ENCODE measurements around the gene BTN1A1. TPM values are rescaled to one million over a fixed set of nuclear protein-coding genes. Genes with fewer than 3 reads are reported as not detected.
A peak's percentile ranks its signal among the peaks of the same experiment; 100 is the strongest.
"Not testable (repeated sequence)": the region's sequence is repeated elsewhere in the genome, so short reads cannot be mapped to it uniquely, and the experiment has no call there.

The BTN1A1 gene
- total RNA-seq, 2 donors from 2014 or later: 0.10 TPM; not detected in 1

DNA sequence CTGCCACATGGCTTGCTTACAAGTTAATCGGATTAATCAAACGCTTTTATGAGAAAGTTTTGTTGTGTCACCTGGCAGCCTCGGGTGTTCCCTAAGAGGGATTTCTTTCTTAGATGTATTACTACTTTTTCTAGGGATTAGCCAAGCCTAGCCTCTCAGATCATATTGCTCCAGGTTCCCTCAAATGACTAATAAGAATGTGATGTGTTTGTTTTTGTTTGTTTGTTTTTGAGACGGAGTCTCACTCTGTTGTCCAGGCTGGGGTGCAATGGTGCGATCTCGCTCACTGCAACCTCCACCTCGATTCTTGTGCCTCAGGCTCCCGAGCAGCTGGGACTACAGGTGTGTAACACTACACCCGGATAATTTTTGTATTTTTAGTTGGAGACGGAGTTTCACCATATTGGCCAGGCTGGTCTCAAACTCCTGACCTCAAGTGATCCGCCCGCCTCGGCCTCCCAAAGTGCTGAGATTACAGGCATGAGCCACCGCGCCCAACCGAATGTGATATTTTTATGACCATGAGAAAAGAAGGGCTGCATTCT lies 39.0 kb downstream of the BTN1A1 start:
- no peaks in the 10 kb centered on the region for H3K9me3 ChIP-seq (ENCODE audit: control insufficient read depth, low read length, poor library complexity, severe bottlenecking)
- Mint-ChIP-seq H3K27ac (peak overlapping the region; percentile 91), H3K4me3 (peak overlapping the region; percentile 76), H3K27me3 (no peaks in the 10 kb centered on the region), H3K36me3 (ENCODE audit: low read depth) (peaks cover 8% of the 10 kb centered on the region), H3K4me1 (peaks cover 41% of the 10 kb centered on the region)
- DNase-seq: no peak
- no peak for ATAC-seq

DNA sequence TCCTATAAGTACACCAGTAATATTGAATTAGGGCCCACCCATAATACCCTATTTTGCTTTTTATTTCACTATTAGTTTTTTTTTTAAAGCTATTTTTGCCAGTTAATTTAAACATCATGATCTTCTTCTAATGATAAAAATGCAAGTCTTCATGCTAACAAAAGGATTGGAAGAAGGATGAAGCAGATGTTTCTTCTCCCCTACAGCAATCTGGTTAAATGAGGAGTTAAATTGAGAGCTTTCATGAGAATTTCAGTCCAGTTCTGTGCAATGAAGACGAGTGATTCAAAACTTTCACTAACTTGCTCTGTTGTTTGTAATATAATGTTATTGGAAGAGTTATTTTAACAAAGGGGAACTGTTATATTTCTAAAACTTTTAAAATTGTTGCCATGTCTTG lies 41.5 kb downstream of the BTN1A1 start:
- ATAC-seq: no peak
- H3K9me3 ChIP-seq (ENCODE audit: control insufficient read depth, low read length, poor library complexity, severe bottlenecking): no peaks in the 10 kb centered on the region
- H3K36me3 Mint-ChIP-seq (ENCODE audit: low read depth): peaks cover 10% of the 10 kb centered on the region
- H3K27me3 Mint-ChIP-seq: no peaks in the 10 kb centered on the region
- DNase-seq: no peak
- no peak overlapping the region for H3K27ac Mint-ChIP-seq
- no peak overlapping the region for H3K4me3 Mint-ChIP-seq
- H3K4me1 Mint-ChIP-seq: peaks cover 42% of the 10 kb centered on the region

DNA sequence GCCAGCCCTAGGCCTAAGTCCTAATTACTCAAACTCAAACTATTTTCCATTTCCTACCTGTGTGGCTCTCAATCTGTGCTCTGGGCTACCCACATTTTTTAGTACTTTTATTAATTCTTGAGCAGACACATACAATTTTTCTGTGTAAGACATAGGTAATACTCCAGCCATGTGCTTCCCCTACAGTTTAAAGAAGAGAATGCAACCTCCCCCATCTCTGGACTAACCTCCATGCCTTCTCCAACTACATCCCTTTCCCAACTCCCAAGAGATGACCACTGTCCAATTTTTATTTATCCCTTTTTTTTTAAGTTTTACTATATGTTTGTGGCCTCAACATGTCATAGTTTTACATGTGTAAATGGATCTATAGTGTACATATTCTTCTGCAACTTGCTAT lies 43.9 kb downstream of the BTN1A1 start:
- H3K27ac Mint-ChIP-seq: no peak overlapping the region
- peaks cover 25% of the 10 kb centered on the region for H3K4me1 Mint-ChIP-seq

GRCh38 chr6:26544473-26544872 lies 44.4 kb downstream of the BTN1A1 start:
- peaks cover 6% of the 10 kb centered on the region for H3K36me3 Mint-ChIP-seq (ENCODE audit: low read depth)
- H3K9me3 ChIP-seq (ENCODE audit: control insufficient read depth, low read length, poor library complexity, severe bottlenecking): no peaks in the 10 kb centered on the region
- no peaks in the 10 kb centered on the region for H3K27me3 Mint-ChIP-seq
- H3K27ac Mint-ChIP-seq: peak overlapping the region; percentile 8
- DNase-seq (no peak), ATAC-seq (no peak)
- H3K4me1 Mint-ChIP-seq: peaks cover 21% of the 10 kb centered on the region
- H3K4me3 Mint-ChIP-seq: no peak overlapping the region

More for the DNA sequence above, 43.9 kb downstream of the BTN1A1 start:
- Mint-ChIP-seq H3K27me3 (no peaks in the 10 kb centered on the region), H3K4me3 (no peak overlapping the region), H3K36me3 (ENCODE audit: low read depth) (peaks cover 6% of the 10 kb centered on the region)
- DNase-seq (no peak), ATAC-seq (peak; percentile 78)
- H3K9me3 ChIP-seq (ENCODE audit: control insufficient read depth, low read length, poor library complexity, severe bottlenecking): no peaks in the 10 kb centered on the region

GRCh38 chr6:26545627-26546026 lies 45.5 kb downstream of the BTN1A1 start:
- no peak for ATAC-seq
- peak overlapping the region; percentile 8 for H3K27ac Mint-ChIP-seq
- H3K27me3 Mint-ChIP-seq: no peaks in the 10 kb centered on the region
- no peak overlapping the region for H3K4me3 Mint-ChIP-seq
- peaks cover 6% of the 10 kb centered on the region for H3K36me3 Mint-ChIP-seq (ENCODE audit: low read depth)
- H3K4me1 Mint-ChIP-seq: peaks cover 14% of the 10 kb centered on the region
- no peaks in the 10 kb centered on the region for H3K9me3 ChIP-seq (ENCODE audit: control insufficient read depth, low read length, poor library complexity, severe bottlenecking)
- no peak for DNase-seq

DNA sequence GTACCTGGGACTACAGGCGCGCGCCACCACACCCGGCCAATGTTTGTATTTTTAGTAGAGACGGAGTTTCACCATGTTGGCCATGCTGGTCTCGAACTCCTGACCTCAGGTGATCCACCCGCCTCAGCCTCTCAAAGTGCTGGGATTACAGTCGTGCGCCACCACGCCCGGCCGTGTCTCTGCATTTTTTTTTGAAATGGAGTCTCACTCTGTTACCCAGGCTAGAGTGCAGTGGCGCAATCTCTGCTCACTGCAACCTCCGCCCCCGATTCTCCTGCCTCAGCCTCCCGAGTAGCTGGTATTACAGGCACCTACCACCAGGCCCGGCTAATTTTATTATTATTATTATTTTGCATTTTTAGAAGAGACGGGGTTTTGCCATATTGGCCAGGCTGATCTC lies 47.3 kb downstream of the BTN1A1 start:
- not testable (repeated sequence) for ATAC-seq; H3K9me3 ChIP-seq (ENCODE audit: control insufficient read depth, low read length, poor library complexity, severe bottlenecking); H3K27me3 Mint-ChIP-seq; H3K27ac Mint-ChIP-seq; H3K4me3 Mint-ChIP-seq; DNase-seq; H3K36me3 Mint-ChIP-seq (ENCODE audit: low read depth)
- H3K4me1 Mint-ChIP-seq: peaks cover 10% of the 10 kb centered on the region

DNA sequence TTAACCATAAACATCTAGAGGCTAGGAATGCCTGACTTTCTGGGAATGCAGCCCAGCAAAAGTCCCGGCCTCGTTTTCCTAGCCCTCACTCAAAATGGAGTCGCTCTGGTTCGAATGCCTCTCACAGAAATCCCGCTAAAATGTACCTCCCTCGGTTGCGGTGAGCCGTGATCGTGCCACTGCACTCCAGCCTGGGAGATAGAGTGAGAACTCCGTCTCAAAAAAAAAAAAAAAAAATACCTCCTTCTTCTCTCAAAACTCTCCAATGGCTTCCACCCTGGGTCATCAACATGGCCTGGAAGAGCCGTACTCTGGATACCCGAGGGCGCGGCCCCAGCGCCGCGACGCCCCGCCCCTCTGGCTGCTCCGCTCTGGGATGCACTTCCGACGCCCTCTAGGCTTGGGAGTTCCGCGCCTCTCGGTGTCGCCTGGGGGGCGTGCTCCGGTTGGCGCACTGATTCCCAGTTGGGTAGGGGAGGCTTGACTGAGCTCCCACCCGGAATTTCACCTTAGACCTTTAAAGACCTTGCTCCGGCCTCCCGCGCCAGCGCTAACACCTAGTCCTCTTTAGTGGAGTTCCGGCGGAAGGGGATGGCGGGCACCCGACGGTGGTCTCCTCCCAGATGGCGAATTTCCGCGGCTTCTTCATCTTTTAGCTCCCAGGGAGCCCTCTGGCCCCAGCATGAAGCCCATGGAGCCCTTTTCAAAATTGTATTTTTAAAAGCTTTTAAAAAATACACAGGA lies 50.3 kb downstream of the BTN1A1 start:
- Mint-ChIP-seq H3K36me3 (ENCODE audit: low read depth) (no peaks in the 10 kb centered on the region), H3K27me3 (no peaks in the 10 kb centered on the region), H3K4me3 (peak overlapping the region; percentile 87), H3K4me1 (peaks cover 5% of the 10 kb centered on the region), H3K27ac (peak overlapping the region; percentile 74)
- ATAC-seq (no peak), DNase-seq (peak in 2 of 3 donors; percentile 40 to 47)
- H3K9me3 ChIP-seq (ENCODE audit: control insufficient read depth, low read length, poor library complexity, severe bottlenecking): no peaks in the 10 kb centered on the region

- Mint-ChIP-seq H3K36me3 (ENCODE audit: low read depth) (no peaks in the 10 kb centered on the region), H3K27ac (no peak overlapping the region), H3K4me1 (peaks cover 6% of the 10 kb centered on the region), H3K4me3 (no peak overlapping the region), H3K27me3 (no peaks in the 10 kb centered on the region)
- H3K9me3 ChIP-seq (ENCODE audit: control insufficient read depth, low read length, poor library complexity, severe bottlenecking): no peaks in the 10 kb centered on the region
- no peak for DNase-seq
- no peak for ATAC-seq
These were observed 52.1 kb downstream of the BTN1A1 start for GRCh38 chr6:26552205-26552604.

DNA sequence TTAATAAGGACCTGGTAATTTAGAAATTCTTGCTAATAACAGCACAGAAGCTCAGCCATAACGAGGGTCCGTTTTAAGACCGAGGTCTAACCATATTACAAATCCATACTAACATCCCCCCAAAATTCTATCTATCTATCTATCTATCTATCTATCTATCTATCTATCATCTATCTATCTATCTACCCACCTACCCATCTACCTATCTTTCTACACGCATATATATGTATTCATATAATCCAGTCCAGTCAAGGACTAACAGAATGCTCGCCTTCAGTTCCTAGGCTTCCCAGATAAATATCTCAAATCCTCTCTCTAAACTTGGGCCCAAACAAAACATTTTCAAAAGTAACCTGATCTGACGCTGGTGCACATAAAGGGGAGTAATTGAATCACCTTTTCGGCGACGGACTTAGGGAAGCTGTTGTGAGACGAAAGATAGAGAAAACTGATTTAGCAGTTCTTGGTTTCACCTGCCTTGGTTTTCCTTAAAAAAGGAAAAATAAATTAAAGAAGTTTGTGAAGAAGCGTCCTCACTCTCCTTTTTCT lies 52.6 kb downstream of the BTN1A1 start:
- no peaks in the 10 kb centered on the region for H3K9me3 ChIP-seq (ENCODE audit: control insufficient read depth, low read length, poor library complexity, severe bottlenecking)
- no peak overlapping the region for H3K27ac Mint-ChIP-seq
- H3K36me3 Mint-ChIP-seq (ENCODE audit: low read depth): no peaks in the 10 kb centered on the region
- ATAC-seq (no peak), DNase-seq (no peak)
- H3K27me3 Mint-ChIP-seq: no peaks in the 10 kb centered on the region
- peaks cover 6% of the 10 kb centered on the region for H3K4me1 Mint-ChIP-seq
- no peak overlapping the region for H3K4me3 Mint-ChIP-seq

DNA sequence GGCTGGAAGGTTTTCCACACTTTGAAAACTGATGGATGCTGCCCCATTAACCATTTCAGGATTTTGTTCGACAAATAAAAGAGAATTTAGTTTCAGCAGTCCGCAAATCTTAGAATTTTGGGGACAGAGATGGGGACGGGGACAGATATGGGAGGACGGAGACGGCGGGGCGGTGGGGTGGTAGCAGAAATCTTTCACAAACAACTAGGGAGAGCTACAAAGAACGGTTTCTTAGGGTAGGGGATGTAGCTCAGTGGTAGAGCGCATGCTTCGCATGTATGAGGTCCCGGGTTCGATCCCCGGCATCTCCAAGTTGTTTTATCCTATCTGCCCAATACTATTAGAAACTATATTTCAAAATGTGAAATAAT lies 53.1 kb downstream of the BTN1A1 start:
- Mint-ChIP-seq H3K4me3 (no peak overlapping the region), H3K27ac (no peak overlapping the region), H3K36me3 (ENCODE audit: low read depth) (no peaks in the 10 kb centered on the region), H3K4me1 (peaks cover 6% of the 10 kb centered on the region), H3K27me3 (no peaks in the 10 kb centered on the region)
- ATAC-seq: peak; percentile 72
- peak; percentile 32 to 64 (median 49) for DNase-seq
- H3K9me3 ChIP-seq (ENCODE audit: control insufficient read depth, low read length, poor library complexity, severe bottlenecking): no peaks in the 10 kb centered on the region

DNA sequence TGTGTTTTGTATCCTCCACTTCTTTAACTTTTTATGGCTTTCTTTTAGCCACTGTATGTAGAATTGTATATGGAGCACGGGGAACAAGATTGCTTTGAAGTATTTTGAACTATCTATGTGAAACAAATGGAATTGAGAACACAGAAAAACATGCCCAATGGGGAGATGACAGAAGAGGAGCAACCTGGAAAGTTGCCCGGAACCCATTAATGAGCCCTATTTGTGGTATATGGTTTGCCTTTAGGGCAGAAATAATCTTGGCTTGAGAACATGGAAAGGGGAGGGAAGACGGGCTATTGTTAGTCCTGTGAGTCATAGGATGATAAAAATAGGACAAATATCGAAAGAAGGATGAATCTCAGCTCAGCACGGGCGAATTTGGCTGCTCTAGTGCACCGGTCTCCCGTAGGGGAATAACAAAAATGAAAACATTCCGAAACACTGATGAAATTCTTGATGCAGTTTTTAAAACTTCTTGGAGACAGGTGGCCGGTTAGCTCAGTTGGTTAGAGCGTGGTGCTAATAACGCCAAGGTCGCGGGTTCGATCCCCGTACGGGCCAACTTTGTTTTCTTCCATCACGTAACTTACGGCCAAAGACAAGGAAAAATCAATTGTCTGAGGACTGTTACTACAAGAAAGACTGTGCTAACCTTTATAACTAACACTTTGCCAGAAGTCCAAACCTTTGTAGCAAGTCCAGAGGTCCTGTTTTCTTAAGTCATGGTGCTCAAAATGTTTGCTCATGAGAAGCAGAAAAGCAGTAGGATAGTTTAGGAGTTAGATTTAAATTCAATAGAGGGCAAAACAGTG lies 53.7 kb downstream of the BTN1A1 start:
- Mint-ChIP-seq H3K27ac (no peak overlapping the region), H3K4me1 (peaks cover 6% of the 10 kb centered on the region), H3K4me3 (no peak overlapping the region), H3K36me3 (ENCODE audit: low read depth) (no peaks in the 10 kb centered on the region), H3K27me3 (no peaks in the 10 kb centered on the region)
- peak; percentile 36 to 62 (median 58) for DNase-seq
- no peaks in the 10 kb centered on the region for H3K9me3 ChIP-seq (ENCODE audit: control insufficient read depth, low read length, poor library complexity, severe bottlenecking)
- peak; percentile 61 for ATAC-seq

DNA sequence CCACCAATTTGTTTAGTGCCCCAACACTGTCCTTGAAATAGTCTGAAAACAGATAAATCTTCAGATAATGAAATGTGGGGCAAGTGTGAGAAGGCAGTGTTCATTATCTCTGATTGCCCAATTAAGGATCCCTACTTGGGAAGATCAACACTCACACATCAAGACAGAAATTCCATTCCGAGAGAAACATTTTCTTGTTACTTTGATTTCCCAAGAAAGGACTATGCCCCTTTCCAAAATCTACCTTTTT lies 54.3 kb downstream of the BTN1A1 start:
- H3K4me1 Mint-ChIP-seq: peaks cover 6% of the 10 kb centered on the region
- ATAC-seq: peak; percentile 7
- no peaks in the 10 kb centered on the region for H3K27me3 Mint-ChIP-seq
- no peak overlapping the region for H3K27ac Mint-ChIP-seq
- no peaks in the 10 kb centered on the region for H3K36me3 Mint-ChIP-seq (ENCODE audit: low read depth)
- H3K4me3 Mint-ChIP-seq: no peak overlapping the region
- DNase-seq: no peak
- H3K9me3 ChIP-seq (ENCODE audit: control insufficient read depth, low read length, poor library complexity, severe bottlenecking): no peaks in the 10 kb centered on the region

- H3K27ac Mint-ChIP-seq: no peak overlapping the region
These were observed 54.8 kb downstream of the BTN1A1 start for GRCh38 chr6:26554697-26555504.

More at GRCh38 chr6:26554697-26555504, 54.8 kb downstream of the BTN1A1 start:
- Mint-ChIP-seq H3K27me3 (no peaks in the 10 kb centered on the region), H3K36me3 (ENCODE audit: low read depth) (no peaks in the 10 kb centered on the region), H3K4me1 (peaks cover 6% of the 10 kb centered on the region), H3K4me3 (no peak overlapping the region)
- no peaks in the 10 kb centered on the region for H3K9me3 ChIP-seq (ENCODE audit: control insufficient read depth, low read length, poor library complexity, severe bottlenecking)
- ATAC-seq (peak; percentile 53), DNase-seq (peak in 1 of 3 donors; percentile 29)
